GM23248 (cell line): Measurements from ENCODE around the gene CDK12.

Experiments used
- EZH2 ChIP-seq: fragments of 200-600 bp; sonication (generic); IDR thresholded peaks from 2 replicates; pipeline ENCODE4 v1.6.1; 2018; ENCODE audit warnings: antibody characterized with exemption, mild to moderate bottlenecking; ENCODE audit not compliant: insufficient read depth, poor library complexity, severe bottlenecking
- EZH2phosphoT487 ChIP-seq: fragments of 200-600 bp; sonication (generic); IDR thresholded peaks from 2 replicates; pipeline ENCODE4 v1.6.1; 2018; ENCODE audit warnings: antibody characterized with exemption, moderate library complexity, mild to moderate bottlenecking, low read depth; ENCODE audit not compliant: insufficient read depth

- TF ChIP-seq EZH2 (no peak), EZH2phosphoT487 (no peak)
Observed at GRCh38 chr17:39564211-39564848, 103.0 kb downstream of the CDK12 start.
